ENCODE data around the gene PVALB.

PVALB gene

DNA sequence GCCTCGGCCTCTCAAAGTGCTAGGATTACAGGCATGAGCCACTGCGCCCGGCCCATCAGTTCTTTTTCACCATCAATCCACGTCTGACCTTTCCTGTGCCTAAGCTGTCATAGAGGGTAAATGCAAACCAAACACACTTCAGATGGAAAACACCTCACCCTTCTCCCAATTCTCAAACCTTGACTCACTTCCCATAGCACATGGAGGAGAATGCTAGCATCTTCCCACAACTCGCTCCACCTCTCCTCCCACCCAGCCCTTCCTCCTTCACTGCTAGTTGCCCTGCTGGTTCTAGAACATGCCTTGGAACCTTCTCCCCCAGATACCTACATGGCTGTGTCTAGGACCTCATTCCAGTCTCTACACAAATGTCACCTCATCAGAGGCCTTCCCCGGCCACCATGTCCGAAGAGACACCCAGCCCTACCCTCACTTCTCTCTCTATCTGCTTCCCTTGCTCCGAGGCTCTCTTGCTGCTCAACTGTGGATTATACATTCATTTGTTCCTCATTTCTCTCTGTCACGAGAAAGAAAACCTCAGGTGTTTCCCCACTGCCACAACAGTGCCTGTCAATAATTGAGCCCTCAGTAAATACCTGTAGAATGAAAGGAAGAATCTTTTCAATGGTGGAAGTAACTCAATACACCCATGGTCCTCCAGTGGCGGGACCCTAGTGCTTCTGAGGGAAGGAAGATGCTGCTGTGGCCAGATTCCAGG is 22.7 kb upstream of the PVALB start:
- H3K4me3 ChIP-seq (ENCODE audit: low read depth, low read length) = no peak overlapping the region
- H3K36me3 ChIP-seq (ENCODE audit: control insufficient read depth, insufficient read depth, low read length) = no peaks in the 10 kb centered on the region
- H3K9me3 ChIP-seq (ENCODE audit: control insufficient read depth, insufficient read depth, low read length) = peaks cover 4% of the 10 kb centered on the region
- no peaks in the 10 kb centered on the region for H3K4me1 ChIP-seq (ENCODE audit: control insufficient read depth, insufficient read depth, low read length)
- H3K27me3 ChIP-seq (ENCODE audit: control insufficient read depth, insufficient read depth, low read length) = no peaks in the 10 kb centered on the region
- no peak overlapping the region for H3K9ac ChIP-seq (ENCODE audit: low read depth, low read length)

DNA sequence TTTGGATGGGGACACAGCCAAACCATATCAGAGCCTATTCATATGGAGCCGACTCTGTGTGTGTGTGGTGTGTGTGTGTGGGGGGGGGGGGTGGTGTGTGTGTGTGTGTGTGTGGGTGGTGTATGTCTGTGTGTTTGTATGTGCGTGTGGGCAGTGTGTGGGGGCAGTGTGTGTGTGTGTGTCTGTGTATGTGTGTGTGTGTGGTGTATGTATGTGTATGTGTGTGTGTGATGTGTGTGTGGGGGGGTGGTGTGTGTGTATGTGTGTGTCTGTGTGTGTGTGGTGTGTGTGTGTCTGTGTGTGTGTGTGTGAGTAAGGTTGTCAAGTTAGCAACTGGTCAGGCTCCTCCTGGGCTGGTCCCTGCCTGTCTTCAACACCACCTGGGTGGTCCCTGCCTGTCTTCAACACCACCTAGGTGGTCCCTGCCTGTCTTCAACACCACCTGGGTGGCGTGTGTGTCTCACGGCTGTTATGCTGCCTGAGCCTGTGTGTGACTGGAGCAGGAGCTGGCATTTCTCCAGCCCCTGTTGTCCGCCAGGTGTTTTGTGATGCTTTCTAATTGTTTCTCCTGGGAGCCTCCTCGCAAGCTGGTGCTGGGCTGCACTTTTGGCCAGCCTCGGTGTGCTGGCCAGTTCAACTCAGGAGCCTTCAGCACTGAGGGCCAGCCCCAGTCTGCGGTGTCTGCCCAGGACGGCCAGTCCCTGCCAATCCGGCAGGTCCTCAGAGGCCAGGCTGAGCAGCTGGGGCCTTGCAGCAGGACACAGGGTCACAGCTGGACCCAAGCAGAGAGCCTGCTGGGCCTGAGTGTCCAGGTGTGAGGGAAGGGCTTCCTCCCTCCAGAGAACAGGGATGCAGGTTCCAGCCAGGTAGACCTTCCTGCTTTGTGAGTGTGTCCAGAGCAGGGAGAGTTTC is 21.5 kb upstream of the PVALB start:
- no peak overlapping the region for H3K4me3 ChIP-seq (ENCODE audit: low read depth, low read length)
- no peaks in the 10 kb centered on the region for H3K36me3 ChIP-seq (ENCODE audit: control insufficient read depth, insufficient read depth, low read length)
- peaks cover 4% of the 10 kb centered on the region for H3K9me3 ChIP-seq (ENCODE audit: control insufficient read depth, insufficient read depth, low read length)
- no peak overlapping the region for H3K9ac ChIP-seq (ENCODE audit: low read depth, low read length)
- H3K27me3 ChIP-seq (ENCODE audit: control insufficient read depth, insufficient read depth, low read length) = no peaks in the 10 kb centered on the region
- no peaks in the 10 kb centered on the region for H3K4me1 ChIP-seq (ENCODE audit: control insufficient read depth, insufficient read depth, low read length)

DNA sequence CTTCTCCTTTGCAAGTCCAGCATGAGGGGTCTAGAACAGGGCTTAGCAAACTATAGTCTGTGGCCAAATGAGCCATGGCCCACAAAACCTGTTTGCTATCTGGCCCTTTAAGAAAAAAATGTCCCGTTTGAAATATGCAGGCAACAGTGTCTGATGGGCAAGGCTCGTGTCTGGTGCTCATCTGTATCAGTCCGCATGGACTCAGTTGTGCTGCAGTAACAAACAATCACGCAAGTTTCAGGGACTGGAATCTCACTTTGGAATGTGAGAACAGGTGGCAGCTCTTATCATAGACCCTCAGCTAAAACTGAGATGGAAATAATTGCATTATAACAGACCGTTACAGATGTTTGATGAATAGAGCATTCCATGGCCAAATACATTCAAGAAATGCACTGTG is 19.1 kb upstream of the PVALB start:
- no peaks in the 10 kb centered on the region for H3K4me1 ChIP-seq (ENCODE audit: control insufficient read depth, insufficient read depth, low read length)
- peaks cover 2% of the 10 kb centered on the region for H3K27me3 ChIP-seq (ENCODE audit: control insufficient read depth, insufficient read depth, low read length)
- peaks cover 4% of the 10 kb centered on the region for H3K9me3 ChIP-seq (ENCODE audit: control insufficient read depth, insufficient read depth, low read length)
- H3K36me3 ChIP-seq (ENCODE audit: control insufficient read depth, insufficient read depth, low read length) = no peaks in the 10 kb centered on the region
- H3K9ac ChIP-seq (ENCODE audit: low read depth, low read length) = no peak overlapping the region
- no peak overlapping the region for H3K4me3 ChIP-seq (ENCODE audit: low read depth, low read length)

DNA sequence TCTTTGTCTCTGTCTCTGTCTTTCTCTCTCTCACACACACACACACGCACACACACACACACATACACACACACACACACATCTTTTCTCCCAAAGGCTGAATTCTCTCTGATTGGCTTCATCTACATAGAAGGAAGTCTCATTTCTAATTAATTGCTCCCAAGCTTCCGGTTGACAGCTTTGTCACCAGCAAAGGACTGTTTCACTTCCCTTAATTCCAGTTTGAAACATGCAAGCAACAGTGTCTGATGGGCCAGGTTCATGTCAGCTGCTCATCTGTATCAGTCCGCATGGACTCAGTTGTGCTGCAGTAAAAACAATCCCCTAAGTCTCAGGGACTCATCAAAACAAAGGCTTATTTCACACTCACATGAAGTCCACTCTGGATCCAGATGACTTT is 16.2 kb upstream of the PVALB start:
- Histone ChIP-seq H3K9ac (ENCODE audit: low read depth, low read length) (no peak overlapping the region), H3K4me1 (ENCODE audit: control insufficient read depth, insufficient read depth, low read length) (no peaks in the 10 kb centered on the region), H3K36me3 (ENCODE audit: control insufficient read depth, insufficient read depth, low read length) (no peaks in the 10 kb centered on the region), H3K9me3 (ENCODE audit: control insufficient read depth, insufficient read depth, low read length) (peaks cover 2% of the 10 kb centered on the region), H3K27me3 (ENCODE audit: control insufficient read depth, insufficient read depth, low read length) (peaks cover 2% of the 10 kb centered on the region), H3K4me3 (ENCODE audit: low read depth, low read length) (no peak overlapping the region)

DNA sequence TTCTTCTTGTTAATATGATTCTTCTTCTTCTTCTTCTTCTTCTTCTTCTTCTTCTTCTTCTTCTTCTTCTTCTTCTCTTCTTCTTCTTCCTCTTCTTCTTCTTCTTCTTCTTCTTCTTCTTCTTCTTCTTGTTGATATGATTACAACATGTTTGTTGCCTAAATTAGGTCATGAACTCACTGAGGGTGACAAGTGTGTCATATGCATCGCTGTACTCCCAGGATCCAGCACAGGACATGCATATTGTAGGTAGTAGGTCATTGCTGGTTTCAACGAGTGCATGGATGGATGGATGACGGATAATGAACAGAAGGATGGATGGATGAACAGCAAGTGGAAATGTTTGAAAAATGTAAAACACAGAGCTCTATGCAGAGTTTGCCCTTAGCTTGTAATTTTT is 14.9 kb upstream of the PVALB start:
- Histone ChIP-seq H3K4me1 (ENCODE audit: control insufficient read depth, insufficient read depth, low read length) (no peaks in the 10 kb centered on the region), H3K9me3 (ENCODE audit: control insufficient read depth, insufficient read depth, low read length) (no peaks in the 10 kb centered on the region), H3K36me3 (ENCODE audit: control insufficient read depth, insufficient read depth, low read length) (no peaks in the 10 kb centered on the region), H3K9ac (ENCODE audit: low read depth, low read length) (no peak overlapping the region), H3K27me3 (ENCODE audit: control insufficient read depth, insufficient read depth, low read length) (peaks cover 2% of the 10 kb centered on the region), H3K4me3 (ENCODE audit: low read depth, low read length) (no peak overlapping the region)

DNA sequence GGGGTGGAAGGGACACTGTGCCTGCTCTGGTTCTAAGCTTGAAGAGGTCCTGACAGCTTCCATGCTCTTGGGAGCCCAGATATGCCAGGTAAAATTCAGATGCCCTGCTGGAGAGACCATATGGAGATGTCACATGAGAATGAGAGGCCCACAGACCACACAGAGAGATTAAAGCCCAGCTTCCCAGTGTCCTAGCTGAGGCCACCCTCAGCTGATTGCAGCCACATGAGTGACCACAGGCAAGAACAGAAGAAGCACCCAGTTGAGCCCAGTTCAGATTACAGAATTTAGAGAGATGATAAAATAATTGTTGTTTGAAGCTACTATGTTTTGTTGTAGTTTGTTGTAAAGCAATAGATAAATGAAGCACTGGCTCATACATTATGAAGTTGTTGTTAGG is 14.4 kb upstream of the PVALB start:
- Histone ChIP-seq H3K36me3 (ENCODE audit: control insufficient read depth, insufficient read depth, low read length) (no peaks in the 10 kb centered on the region), H3K27me3 (ENCODE audit: control insufficient read depth, insufficient read depth, low read length) (peaks cover 2% of the 10 kb centered on the region), H3K9me3 (ENCODE audit: control insufficient read depth, insufficient read depth, low read length) (no peaks in the 10 kb centered on the region), H3K4me1 (ENCODE audit: control insufficient read depth, insufficient read depth, low read length) (no peaks in the 10 kb centered on the region), H3K9ac (ENCODE audit: low read depth, low read length) (no peak overlapping the region), H3K4me3 (ENCODE audit: low read depth, low read length) (no peak overlapping the region)

DNA sequence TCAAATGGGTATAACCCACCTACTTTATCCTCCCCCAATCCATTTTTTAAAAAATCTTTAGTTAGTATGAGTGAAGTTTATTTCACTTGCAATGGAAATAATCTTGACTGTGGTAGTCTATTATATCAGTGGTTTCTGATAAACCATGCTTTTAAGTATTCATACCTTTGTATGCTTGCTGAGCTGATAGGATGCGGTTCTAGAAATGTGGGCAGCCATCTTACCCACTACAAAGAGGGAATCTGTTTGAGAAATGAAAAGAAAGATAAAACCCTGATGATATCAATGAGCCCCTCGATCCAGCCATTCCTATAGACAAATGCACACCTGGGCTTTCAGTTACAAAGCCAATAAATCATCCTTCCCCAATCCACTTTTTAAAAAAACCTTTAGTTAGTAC is 13.8 kb upstream of the PVALB start:
- Histone ChIP-seq H3K4me1 (ENCODE audit: control insufficient read depth, insufficient read depth, low read length) (no peaks in the 10 kb centered on the region), H3K9ac (ENCODE audit: low read depth, low read length) (no peak overlapping the region), H3K36me3 (ENCODE audit: control insufficient read depth, insufficient read depth, low read length) (no peaks in the 10 kb centered on the region), H3K4me3 (ENCODE audit: low read depth, low read length) (no peak overlapping the region), H3K27me3 (ENCODE audit: control insufficient read depth, insufficient read depth, low read length) (peaks cover 2% of the 10 kb centered on the region), H3K9me3 (ENCODE audit: control insufficient read depth, insufficient read depth, low read length) (no peaks in the 10 kb centered on the region)

DNA sequence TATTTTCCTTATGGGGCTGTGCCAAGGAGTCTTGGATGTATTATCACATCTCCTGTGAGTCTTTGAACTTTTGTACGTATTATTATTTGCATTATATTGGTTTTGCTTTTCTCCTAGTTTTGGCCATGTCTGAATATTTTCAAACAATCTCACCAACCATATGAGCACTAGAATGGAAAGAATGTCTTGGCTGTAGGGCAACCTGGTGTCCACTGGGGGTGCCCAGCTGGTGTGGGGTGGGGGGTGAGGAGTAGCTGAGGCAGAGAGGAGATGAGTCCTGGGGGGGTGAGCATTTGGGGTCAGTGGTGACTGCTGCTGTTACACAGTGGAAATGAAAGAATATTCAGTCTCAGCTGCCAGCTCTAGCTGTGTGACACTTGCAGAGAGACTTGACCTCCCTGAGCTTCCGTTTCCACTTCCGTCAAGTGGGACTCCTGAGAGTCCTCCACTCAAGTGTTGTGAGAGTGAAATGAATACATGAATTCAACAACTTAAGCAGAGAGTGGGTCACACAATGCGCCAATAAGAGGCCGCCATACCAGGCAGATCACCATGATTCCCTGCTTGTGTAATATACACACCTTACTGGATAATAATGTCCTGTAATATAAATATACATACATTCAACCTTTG is 12.7 kb upstream of the PVALB start:
- Histone ChIP-seq H3K27me3 (ENCODE audit: control insufficient read depth, insufficient read depth, low read length) (peaks cover 2% of the 10 kb centered on the region), H3K36me3 (ENCODE audit: control insufficient read depth, insufficient read depth, low read length) (no peaks in the 10 kb centered on the region), H3K4me3 (ENCODE audit: low read depth, low read length) (no peak overlapping the region), H3K9me3 (ENCODE audit: control insufficient read depth, insufficient read depth, low read length) (no peaks in the 10 kb centered on the region), H3K4me1 (ENCODE audit: control insufficient read depth, insufficient read depth, low read length) (no peaks in the 10 kb centered on the region), H3K9ac (ENCODE audit: low read depth, low read length) (no peak overlapping the region)

DNA sequence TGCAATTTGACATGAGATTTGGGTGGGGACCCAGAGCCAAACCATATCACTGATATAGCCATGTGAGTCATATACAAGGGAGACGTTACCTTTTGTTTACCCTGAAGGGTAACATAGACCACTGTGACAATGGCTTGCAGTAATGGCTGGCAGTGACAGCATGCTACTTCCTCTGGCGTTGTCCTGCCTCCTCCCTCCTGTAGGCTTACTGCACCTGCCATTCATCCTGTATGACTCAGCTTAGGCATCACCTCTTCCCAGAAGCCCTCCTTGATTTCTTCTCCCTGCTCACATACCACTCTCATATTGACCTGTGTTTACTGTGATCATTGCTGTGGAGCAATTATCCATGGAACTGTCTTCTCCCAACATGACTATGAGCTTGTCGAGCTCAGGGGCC is 12.0 kb upstream of the PVALB start:
- H3K9me3 ChIP-seq (ENCODE audit: control insufficient read depth, insufficient read depth, low read length) = no peaks in the 10 kb centered on the region
- no peaks in the 10 kb centered on the region for H3K4me1 ChIP-seq (ENCODE audit: control insufficient read depth, insufficient read depth, low read length)
- H3K9ac ChIP-seq (ENCODE audit: low read depth, low read length) = no peak overlapping the region

DNA sequence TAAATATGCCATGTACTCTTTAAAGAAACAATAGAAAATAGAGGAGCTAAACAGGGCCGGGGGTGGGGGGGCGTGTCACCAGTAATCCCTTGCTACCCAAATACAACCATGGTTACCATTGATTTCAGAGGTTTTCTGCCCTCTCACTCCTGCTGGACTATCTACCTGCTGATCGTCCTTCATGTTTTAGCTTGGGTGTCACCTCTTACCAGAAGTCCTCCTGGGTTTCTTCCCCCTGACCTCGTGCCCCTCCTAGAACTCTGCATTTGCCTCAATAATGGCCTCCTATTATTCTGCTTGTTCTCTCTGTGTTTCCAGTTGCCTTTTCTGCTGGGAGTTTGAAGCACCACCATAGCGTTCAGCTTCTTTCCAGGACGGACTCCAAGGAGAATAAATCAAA is 9.4 kb upstream of the PVALB start:
- Histone ChIP-seq H3K27me3 (ENCODE audit: control insufficient read depth, insufficient read depth, low read length) (no peaks in the 10 kb centered on the region), H3K4me1 (ENCODE audit: control insufficient read depth, insufficient read depth, low read length) (no peaks in the 10 kb centered on the region), H3K9ac (ENCODE audit: low read depth, low read length) (no peak overlapping the region), H3K36me3 (ENCODE audit: control insufficient read depth, insufficient read depth, low read length) (no peaks in the 10 kb centered on the region), H3K9me3 (ENCODE audit: control insufficient read depth, insufficient read depth, low read length) (no peaks in the 10 kb centered on the region), H3K4me3 (ENCODE audit: low read depth, low read length) (no peak overlapping the region)

More for the DNA sequence above, 12.0 kb upstream of the PVALB start:
- H3K36me3 ChIP-seq (ENCODE audit: control insufficient read depth, insufficient read depth, low read length) = no peaks in the 10 kb centered on the region
- H3K27me3 ChIP-seq (ENCODE audit: control insufficient read depth, insufficient read depth, low read length) = peaks cover 2% of the 10 kb centered on the region
- no peak overlapping the region for H3K4me3 ChIP-seq (ENCODE audit: low read depth, low read length)

DNA sequence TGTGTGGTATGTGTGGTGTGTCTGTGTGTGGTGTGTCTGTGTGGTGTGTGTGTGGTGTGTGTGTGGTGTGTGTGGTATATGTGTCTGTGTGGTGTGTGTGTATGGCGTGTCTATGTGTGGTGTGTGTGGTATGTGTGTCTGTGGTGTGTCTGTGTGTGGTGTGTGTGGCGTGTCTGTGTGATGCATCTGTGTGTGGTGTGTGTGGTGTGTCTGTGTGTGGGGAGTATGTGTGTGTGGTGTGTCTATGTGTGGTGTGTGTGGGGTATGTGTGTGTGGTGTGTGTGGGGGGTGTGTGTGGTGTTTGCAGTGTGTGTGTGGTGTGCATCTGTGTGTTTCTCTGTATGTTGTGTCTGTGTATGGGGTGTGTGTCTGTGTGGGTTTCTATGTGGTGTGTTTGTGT is 7.8 kb upstream of the PVALB start:
- H3K4me1 ChIP-seq (ENCODE audit: control insufficient read depth, insufficient read depth, low read length) = no peaks in the 10 kb centered on the region
- no peaks in the 10 kb centered on the region for H3K9me3 ChIP-seq (ENCODE audit: control insufficient read depth, insufficient read depth, low read length)
- H3K9ac ChIP-seq (ENCODE audit: low read depth, low read length) = no peak overlapping the region
- H3K27me3 ChIP-seq (ENCODE audit: control insufficient read depth, insufficient read depth, low read length) = peaks cover 3% of the 10 kb centered on the region
- H3K4me3 ChIP-seq (ENCODE audit: low read depth, low read length) = no peak overlapping the region
- H3K36me3 ChIP-seq (ENCODE audit: control insufficient read depth, insufficient read depth, low read length) = no peaks in the 10 kb centered on the region
